SH-SY5Y (cell line): ENCODE data around the gene IQCF2.

ENCODE experiments used
- GATA2 ChIP-seq: IDR thresholded peaks from 2 replicates; pipeline ENCODE4 v1.6.1; 2011; ENCODE audit warnings: mild to moderate bottlenecking, low read depth, low read length
- GATA3 ChIP-seq: IDR thresholded peaks from 2 replicates; pipeline ENCODE4 v1.6.1; 2011; ENCODE audit warnings: low read depth, mild to moderate bottlenecking, low read length, moderate library complexity

The IQCF2 gene

DNA sequence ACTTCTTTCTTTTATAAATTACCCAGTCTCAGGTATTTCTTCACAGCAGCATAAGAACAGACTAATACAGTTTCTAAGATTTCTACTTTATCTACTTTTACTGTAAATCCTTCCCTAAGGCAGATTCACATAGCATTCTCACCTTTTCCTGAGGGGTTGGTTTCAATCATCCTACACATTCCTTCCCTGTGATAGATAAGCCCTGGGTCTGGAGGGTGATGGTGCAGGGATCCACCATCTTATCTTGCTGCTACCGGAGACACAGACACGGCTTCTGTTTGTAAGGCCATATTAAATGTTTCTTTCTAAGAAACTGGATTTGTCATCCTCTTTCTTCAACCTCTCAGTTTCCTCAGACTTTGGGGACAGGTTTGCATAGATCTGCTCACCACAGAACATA lies 7.9 kb downstream of the IQCF2 start:
- TF ChIP-seq GATA2 (no peak), GATA3 (no peak)

DNA sequence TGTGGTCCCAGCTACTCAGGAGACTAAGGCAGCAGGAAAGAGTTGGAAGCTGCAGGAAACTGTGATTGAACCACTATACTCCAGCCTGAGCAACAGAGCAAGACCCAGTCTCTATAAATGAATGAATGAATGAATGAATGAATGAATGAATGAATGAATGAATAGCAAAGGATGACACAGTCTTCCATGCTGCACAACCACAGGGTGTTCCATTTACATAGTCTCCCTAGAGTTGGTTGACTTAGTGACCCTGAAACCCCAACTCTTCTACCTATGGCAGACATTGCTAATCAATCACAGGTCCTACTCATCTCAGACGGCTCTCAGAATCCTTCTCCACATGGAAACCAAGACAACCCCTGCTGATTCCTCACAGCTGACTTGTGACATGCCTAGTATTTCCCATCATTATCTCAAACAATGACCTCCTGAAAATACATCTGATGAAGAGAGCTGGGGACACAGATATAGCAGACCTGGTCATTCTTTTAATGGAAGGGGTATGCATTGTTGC lies 11.9 kb downstream of the IQCF2 start:
- TF ChIP-seq GATA2 (no peak), GATA3 (no peak)

GRCh38 chr3:51873876-51874275 lies 12.5 kb downstream of the IQCF2 start:
- TF ChIP-seq GATA2: no peak
- TF ChIP-seq GATA3: no peak

- TF ChIP-seq GATA2 (no peak), GATA3 (no peak)
These were observed 13.0 kb downstream of the IQCF2 start for GRCh38 chr3:51874411-51874810.

DNA sequence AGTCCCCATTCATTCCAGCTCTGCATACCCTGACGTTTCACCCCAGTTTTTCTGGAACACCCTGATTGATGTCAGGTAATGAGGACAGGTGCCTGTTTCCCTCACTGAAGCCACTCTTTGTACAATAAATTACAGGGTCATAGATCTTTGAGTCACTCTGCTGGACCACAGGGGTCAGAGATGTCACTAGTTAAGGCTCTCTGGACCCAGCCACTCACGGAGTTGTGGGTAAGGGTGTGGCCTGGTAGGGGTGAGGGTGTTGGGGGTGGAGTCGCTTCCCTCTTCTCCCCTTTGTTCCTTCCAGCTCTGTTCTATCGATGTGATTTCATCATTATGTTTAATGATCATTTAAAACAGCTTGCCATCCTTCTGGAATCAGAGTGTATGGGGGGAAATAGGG lies 13.5 kb downstream of the IQCF2 start:
- TF ChIP-seq GATA2: no peak
- TF ChIP-seq GATA3: no peak

- TF ChIP-seq GATA3 (no peak), GATA2 (no peak)
These were observed 14.1 kb downstream of the IQCF2 start, which contains the start of gene IQCF5 for GRCh38 chr3:51875501-51875900. IQCF5 (minus strand) TSS chr3:51875601; CDS start chr3:51875531, 70 bp downstream.

DNA sequence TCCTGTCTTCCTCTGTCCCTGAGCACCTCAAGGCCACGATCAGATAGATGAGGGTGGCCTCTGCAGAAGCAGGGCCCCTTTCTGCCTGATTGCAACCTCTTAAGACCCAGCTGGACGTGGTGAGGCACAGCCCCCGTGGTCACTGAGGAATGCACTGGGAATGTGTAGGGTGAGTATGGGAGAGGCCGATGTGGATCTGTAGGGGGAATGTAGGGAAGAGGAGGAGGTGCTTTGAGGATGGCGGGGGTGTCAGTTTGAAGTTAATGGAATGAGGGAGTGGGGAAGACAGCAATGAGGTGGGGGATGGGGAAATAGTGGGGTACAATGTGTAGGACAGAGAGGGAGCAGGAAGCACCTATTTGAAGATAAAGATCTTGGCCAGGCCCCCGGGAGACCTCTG lies 14.8 kb downstream of the IQCF2 start:
- TF ChIP-seq GATA2 (no peak), GATA3 (no peak)

DNA sequence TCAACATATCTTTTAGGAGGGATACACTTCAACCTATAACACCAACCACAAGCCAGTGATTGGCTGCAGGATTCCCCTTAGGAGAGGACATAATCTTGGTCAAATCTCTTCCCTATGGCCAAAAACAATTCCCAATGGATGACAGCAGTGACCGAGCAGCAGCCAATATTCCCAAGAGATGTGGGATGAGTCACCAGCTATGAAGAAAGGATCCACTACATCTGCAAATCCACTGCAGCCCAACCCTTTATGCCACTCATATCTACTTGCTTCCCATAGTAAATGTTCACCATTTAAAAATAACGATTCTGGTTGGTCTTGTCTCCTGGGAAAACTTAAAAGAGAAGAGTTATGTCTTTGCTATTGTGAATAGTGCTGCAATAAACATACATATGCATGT lies 18.5 kb downstream of the IQCF2 start:
- TF ChIP-seq GATA2 (no peak), GATA3 (no peak)

DNA sequence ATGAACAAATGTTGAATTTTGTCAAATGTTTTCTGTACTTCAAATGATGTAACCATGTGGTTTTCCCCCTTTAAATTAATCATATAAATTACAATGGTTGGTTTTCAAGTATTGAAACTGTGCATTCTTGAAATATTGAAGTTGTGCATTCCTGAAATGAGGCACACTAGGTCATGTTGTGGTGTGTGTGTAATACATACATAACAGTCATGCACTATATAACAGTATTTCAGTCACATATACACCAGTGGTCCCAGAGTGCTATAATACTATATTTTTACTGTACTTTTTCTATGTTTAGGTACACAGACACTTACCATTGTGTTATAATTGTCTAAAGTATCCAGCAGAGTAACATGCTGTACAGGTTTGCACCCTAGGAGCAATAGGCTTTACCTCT lies 25.0 kb downstream of the IQCF2 start:
- TF ChIP-seq GATA2: no peak
- no peak for TF ChIP-seq GATA3

GRCh38 chr3:51887620-51888019 lies 26.2 kb downstream of the IQCF2 start:
- TF ChIP-seq GATA3: no peak
- no peak for TF ChIP-seq GATA2

GRCh38 chr3:51888463-51889105 lies 27.2 kb downstream of the IQCF2 start:
- TF ChIP-seq GATA2 (no peak), GATA3 (no peak)

DNA sequence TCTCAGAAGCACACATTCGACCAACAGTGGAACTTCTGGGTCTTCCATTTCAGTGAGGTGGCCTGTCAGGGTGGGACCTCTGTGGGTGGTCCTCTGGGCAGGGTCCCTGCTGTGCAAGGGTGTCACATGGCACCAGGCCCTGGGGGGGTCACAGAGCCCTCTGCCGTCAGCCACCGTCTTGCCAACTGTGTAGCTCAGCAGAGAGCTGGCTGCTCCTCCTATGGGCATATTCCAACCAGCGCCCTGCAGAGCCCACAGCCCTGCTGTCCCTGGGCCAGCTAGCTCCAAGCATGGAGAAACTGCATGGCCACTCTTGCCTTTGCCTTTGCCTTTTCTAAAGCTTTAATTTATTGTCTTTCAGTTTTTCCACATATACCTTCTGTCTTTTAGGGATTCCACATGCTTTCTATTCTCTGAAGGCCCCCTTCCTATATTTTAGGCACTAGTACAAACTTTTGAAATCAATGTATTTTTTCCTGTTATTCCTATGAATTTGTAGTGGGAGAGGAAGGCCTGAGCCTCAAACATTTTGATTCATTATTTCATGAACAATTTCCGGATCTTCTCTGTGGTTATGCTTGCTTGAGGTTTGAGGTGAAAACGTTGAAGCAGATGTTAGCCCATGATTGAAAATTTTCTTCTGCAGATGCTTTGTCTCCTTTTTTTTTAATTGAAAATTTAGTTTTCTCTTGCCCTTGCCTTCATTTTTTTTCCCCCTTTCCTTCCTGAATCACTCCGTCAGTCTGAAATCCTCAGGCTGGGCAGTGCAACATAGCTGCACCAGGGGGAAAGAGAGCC lies 30.0 kb downstream of the IQCF2 start:
- TF ChIP-seq GATA3: no peak
- no peak for TF ChIP-seq GATA2

DNA sequence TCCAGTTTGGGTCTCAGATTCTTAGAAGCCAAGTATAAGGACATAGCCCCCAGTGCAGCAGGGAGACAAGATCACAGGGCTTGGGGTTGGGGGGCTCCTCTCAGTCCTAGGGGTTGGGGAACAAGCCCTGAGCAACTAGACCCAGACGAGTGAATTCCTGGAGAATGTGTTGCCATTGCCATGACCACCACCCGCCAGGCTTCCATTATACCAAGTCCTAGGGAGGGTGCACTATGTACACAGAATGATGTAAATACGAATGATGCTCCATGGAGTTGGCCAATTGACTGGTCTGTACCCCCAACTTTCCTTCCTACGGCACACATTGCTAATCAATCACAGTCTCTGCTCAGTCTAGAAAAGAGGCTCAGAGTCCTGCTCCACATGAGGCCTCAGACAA lies 33.0 kb downstream of the IQCF2 start:
- TF ChIP-seq GATA3 (no peak), GATA2 (no peak)

DNA sequence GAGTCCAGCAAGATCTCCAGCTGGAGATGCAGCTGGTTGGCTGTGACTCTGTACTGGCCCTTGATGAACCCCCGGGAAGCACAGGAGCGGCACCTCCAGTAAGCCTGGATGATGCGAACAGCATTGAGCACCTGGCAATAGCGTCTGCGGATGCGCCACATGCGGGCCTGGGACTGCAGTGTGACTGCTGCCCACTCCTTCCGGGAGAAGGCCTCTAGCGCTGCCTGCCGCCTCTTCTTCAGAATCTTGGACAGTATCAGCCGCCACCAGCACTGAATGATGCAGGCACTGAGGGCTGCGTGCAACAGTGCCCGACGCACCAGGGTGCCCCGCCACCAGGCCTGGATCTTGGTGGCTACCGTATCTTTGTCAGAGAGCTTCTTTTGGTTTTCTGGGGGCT lies 33.5 kb downstream of the IQCF2 start:
- no peak for TF ChIP-seq GATA2
- no peak for TF ChIP-seq GATA3
